CD14-positive monocyte (primary cell): ENCODE data around the gene KXD1. TPM values are rescaled to one million over a fixed set of nuclear protein-coding genes. Genes with fewer than 3 reads are reported as not detected.
A peak's percentile ranks its signal among the peaks of the same experiment; 100 is the strongest.

ENCODE experiments used
- DNase-seq, 3 donors: peaks; one replicate each; pipeline ENCODE4 v3.0.0-alpha.2; 2011 to 2022
- H2AFZ ChIP-seq: 2 replicates; pipeline ENCODE4 v1.6.0; 2012; ENCODE audit warnings: mild to moderate bottlenecking, low read depth, low read length, inconsistent platforms; ENCODE audit not compliant: insufficient read depth, poor library complexity, severe bottlenecking
- H3K27ac ChIP-seq, 2 donors: 1 replicate in 1 of 2; 2 replicates in 1 of 2; pipeline ENCODE4 v1.5.1; 2012 to 2013; ENCODE audit warnings: low read length in 2 of 2, control low read depth in 1 of 2, inconsistent platforms in 1 of 2, low read depth in 1 of 2, mild to moderate bottlenecking in 1 of 2
- H3K27me3 ChIP-seq, 2 donors: one replicate each; pipeline versions ENCODE4 v1.6.0 to v1.6.1; 2011 to 2013; ENCODE audit warnings: low read length in 2 of 2; ENCODE audit not compliant: control insufficient read depth in 2 of 2, insufficient read depth in 2 of 2
- H3K36me3 ChIP-seq, 2 donors: replicated peaks in 1 of 2; 1 replicate in 1 of 2; 2 replicates in 1 of 2; pipeline versions ENCODE4 v1.5.1 to v1.6.1; 2012 to 2013; ENCODE audit warnings: low read length in 2 of 2, control low read depth in 1 of 2, inconsistent platforms in 1 of 2, mild to moderate bottlenecking in 1 of 2; ENCODE audit not compliant: insufficient read depth in 2 of 2, control insufficient read depth in 1 of 2
- H3K4me1 ChIP-seq, 2 donors: 1 replicate in 1 of 2; 2 replicates in 1 of 2; pipeline versions ENCODE4 v1.5.1 to v1.6.1; 2012 to 2013; ENCODE audit warnings: low read length in 2 of 2, control low read depth in 1 of 2, inconsistent platforms in 1 of 2, mild to moderate bottlenecking in 1 of 2, moderate library complexity in 1 of 2; ENCODE audit not compliant: insufficient read depth in 2 of 2, control insufficient read depth in 1 of 2
- H3K4me2 ChIP-seq: replicated peaks from 2 replicates; pipeline ENCODE3; 2012; ENCODE audit warnings: low read length, moderate library complexity, mild to moderate bottlenecking; ENCODE audit not compliant: poor library complexity, severe bottlenecking; ENCODE audit errors: extremely low read depth
- H3K4me3 ChIP-seq, 3 experiments: fragments of 200-600 bp in 1 of 3; sonication (generic) in 1 of 3; replicated peaks in 1 of 3; 1 replicate in 2 of 3; 2 replicates in 1 of 3; pipeline ENCODE4 v1.5.1; 2011 to 2013; ENCODE audit warnings: low read length in 3 of 3, mild to moderate bottlenecking in 3 of 3, control low read depth in 2 of 3, low read depth in 2 of 3, inconsistent platforms in 1 of 3, moderate library complexity in 1 of 3
- H3K79me2 ChIP-seq: 2 replicates; pipeline ENCODE4 v1.6.0; 2012; ENCODE audit warnings: mild to moderate bottlenecking, control low read depth, inconsistent platforms, low read length, moderate library complexity; ENCODE audit not compliant: insufficient read depth
- H3K9ac ChIP-seq: 2 replicates; pipeline ENCODE4 v1.6.0; 2017; ENCODE audit warnings: low read length, mild to moderate bottlenecking; ENCODE audit not compliant: insufficient read depth, poor library complexity, severe bottlenecking
- H3K9me3 ChIP-seq, 2 donors: replicated peaks in 1 of 2; 1 replicate in 1 of 2; 2 replicates in 1 of 2; pipeline versions ENCODE4 v1.5.1 to v1.6.1; 2012 to 2013; ENCODE audit warnings: low read length in 2 of 2, control low read depth in 1 of 2; ENCODE audit not compliant: control insufficient read depth in 1 of 2, insufficient read depth in 1 of 2
- H4K20me1 ChIP-seq: 2 replicates; pipeline ENCODE4 v1.6.0; 2012; ENCODE audit warnings: mild to moderate bottlenecking, low read length, control low read depth, moderate library complexity; ENCODE audit not compliant: insufficient read depth
- H3K27ac Mint-ChIP-seq, 7 donors: one replicate each; pipeline ENCODE4 v1.8.0; 2020; ENCODE audit warnings: mild to moderate bottlenecking in 7 of 7, mixed read lengths in 7 of 7, moderate library complexity in 6 of 7, inconsistent platforms in 2 of 7
- H3K27me3 Mint-ChIP-seq, 3 donors: one replicate each; pipeline ENCODE4 v1.8.0; 2021 to 2022; ENCODE audit warnings: low read depth in 3 of 3, mild to moderate bottlenecking in 3 of 3, mixed read lengths in 3 of 3, moderate library complexity in 3 of 3, inconsistent platforms in 1 of 3
- H3K36me3 Mint-ChIP-seq, 2 donors: one replicate each; pipeline ENCODE4 v1.8.0; 2020; ENCODE audit warnings: mixed read lengths in 2 of 2, inconsistent platforms in 1 of 2, mild to moderate bottlenecking in 1 of 2
- H3K4me1 Mint-ChIP-seq: one replicate; pipeline ENCODE4 v1.8.0; 2020; ENCODE audit warnings: mild to moderate bottlenecking, mixed read lengths
- H3K4me3 Mint-ChIP-seq, 2 donors: one replicate each; pipeline ENCODE4 v1.8.0; 2020; ENCODE audit warnings: mild to moderate bottlenecking in 2 of 2, mixed read lengths in 2 of 2, moderate library complexity in 1 of 2
- H3K9me3 Mint-ChIP-seq, 7 donors: one replicate each; pipeline ENCODE4 v1.8.0; 2020 to 2022; ENCODE audit warnings: mixed read lengths in 7 of 7, mild to moderate bottlenecking in 6 of 7, moderate library complexity in 6 of 7, inconsistent platforms in 2 of 7
- CTCF ChIP-seq: fragments of 200-600 bp; IDR thresholded peaks from one replicate; pipeline ENCODE4 v1.8.0; 2022; ENCODE audit warnings: antibody characterized with exemption, mild to moderate bottlenecking
- WGBS: methylation state at CpG from one replicate; pipeline ENCODE4 v1.1.5; 2013; ENCODE audit warnings: missing lambda C conversion rate; ENCODE audit not compliant: insufficient coverage; 5-methylcytosine and 5-hydroxymethylcytosine counted together
- intact Hi-C, 2 donors: fragments of 100-400 bp; cut with micrococcal nuclease; formaldehyde crosslinking; loops; one replicate each; pipeline versions ENCODE4 v1.15.0 to v1.15.1; 2023
- polyA plus RNA-seq, 3 donors: library from polyadenylated mRNA; depleted of rRNA in 1 of 3; unstranded in 2 of 3; stranded (reverse) in 1 of 3; fragments of 300-500 nt in 2 of 3; fragments of >200 nt in 1 of 3; fragmentation: Illumina TruSeq in 2 of 3; gene quantifications; 1 replicate in 2 of 3; 2 replicates in 1 of 3; pipeline ENCODE4 v1.2.3, GENCODE V29; 2012 to 2021

Gene KXD1
- polyA plus RNA-seq, 3 donors, result 74.4 to 194 (median 87.9) TPM

- H3K36me3 ChIP-seq, result no peaks in the 10 kb centered on the region
- H3K27me3 ChIP-seq, result peaks cover 84 to 86% of the 10 kb centered on the region in 2 donors
- no peaks in the 10 kb centered on the region for H3K79me2 ChIP-seq
- no peak overlapping the region for H3K4me2 ChIP-seq
- Mint-ChIP-seq H3K4me1 (peaks cover 12% of the 10 kb centered on the region), H3K9me3 (peaks cover 0 to 35% (median 13%) of the 10 kb centered on the region in 7 donors), H3K27me3 (peaks cover 80 to 94% (median 85%) of the 10 kb centered on the region in 3 donors), H3K36me3 (peaks cover 3 to 5% of the 10 kb centered on the region in 2 donors), H3K27ac (no peak overlapping the region), H3K4me3 (peak overlapping the region in 1 of 2 donors; percentile 76)
- no peak for DNase-seq
- no CpG with 5 or more reads among the region's 2 CpGs for WGBS
- H3K4me3 ChIP-seq, result no peak overlapping the region
- peaks cover 0 to 9% of the 10 kb centered on the region in 2 donors for H3K4me1 ChIP-seq
- no peaks in the 10 kb centered on the region for H4K20me1 ChIP-seq
- intact Hi-C loops, result no loop called here
- H2AFZ ChIP-seq, result no peak overlapping the region
- TF ChIP-seq CTCF, result no peak
- no peak overlapping the region for H3K27ac ChIP-seq
- H3K9ac ChIP-seq, result no peak overlapping the region
- H3K9me3 ChIP-seq, result peaks cover 0 to 44% of the 10 kb centered on the region in 2 donors
Measured at GRCh38 chr19:18609717-18610051, 52.0 kb downstream of the KXD1 start.

- Histone ChIP-seq H3K27ac (no peak overlapping the region), H2AFZ (no peak overlapping the region), H4K20me1 (no peaks in the 10 kb centered on the region), H3K4me3 (no peak overlapping the region), H3K79me2 (no peaks in the 10 kb centered on the region), H3K4me2 (no peak overlapping the region), H3K9ac (no peak overlapping the region), H3K9me3 (peaks cover 0 to 41% of the 10 kb centered on the region in 2 donors), H3K27me3 (peaks cover 81 to 86% of the 10 kb centered on the region in 2 donors), H3K36me3 (no peaks in the 10 kb centered on the region), H3K4me1 (peaks cover 0 to 9% of the 10 kb centered on the region in 2 donors)
- Mint-ChIP-seq H3K36me3 (peaks cover 3 to 5% of the 10 kb centered on the region in 2 donors), H3K27ac (no peak overlapping the region), H3K9me3 (peaks cover 0 to 34% (median 14%) of the 10 kb centered on the region in 7 donors), H3K27me3 (peaks cover 80 to 94% (median 85%) of the 10 kb centered on the region in 3 donors), H3K4me3 (peak overlapping the region in 1 of 2 donors; percentile 76), H3K4me1 (peaks cover 12% of the 10 kb centered on the region)
- intact Hi-C loops, result no loop called here
- no peak for TF ChIP-seq CTCF
- DNase-seq, result no peak
- 45% methylated on average over 2 of the region's 3 CpGs for WGBS
Measured at GRCh38 chr19:18610245-18610555, 52.5 kb downstream of the KXD1 start.
